Measurements from ENCODE around the gene NLRP7.
"Not testable (repeated sequence)": the region's sequence is repeated elsewhere in the genome, so short reads cannot be mapped to it uniquely, and the experiment has no call there.

Gene NLRP7

DNA sequence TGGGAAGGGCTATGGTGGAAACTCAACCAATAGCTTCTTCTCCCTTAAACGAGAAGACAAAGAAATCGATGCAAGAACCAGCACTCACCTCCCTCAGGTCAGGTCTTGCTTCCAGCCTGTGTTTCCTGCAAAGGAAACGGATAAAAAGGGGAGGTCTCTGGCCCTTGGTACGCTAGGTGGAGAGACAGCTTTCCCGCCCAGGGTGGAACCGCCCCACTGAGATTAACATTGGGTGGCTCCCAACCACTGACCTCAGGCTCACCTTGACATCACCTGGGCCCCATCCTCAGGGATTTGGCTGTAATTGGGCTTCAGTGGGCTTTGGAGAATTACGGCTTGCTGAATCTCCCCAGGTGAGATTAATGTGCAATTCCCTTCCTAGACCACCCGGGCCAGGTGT lies at the start of gene NLRP7:
TSS of gene NLRP7 (minus strand) at position 150 of the 400 bp plus-strand sequence.
- DNase-seq: no peak

DNA sequence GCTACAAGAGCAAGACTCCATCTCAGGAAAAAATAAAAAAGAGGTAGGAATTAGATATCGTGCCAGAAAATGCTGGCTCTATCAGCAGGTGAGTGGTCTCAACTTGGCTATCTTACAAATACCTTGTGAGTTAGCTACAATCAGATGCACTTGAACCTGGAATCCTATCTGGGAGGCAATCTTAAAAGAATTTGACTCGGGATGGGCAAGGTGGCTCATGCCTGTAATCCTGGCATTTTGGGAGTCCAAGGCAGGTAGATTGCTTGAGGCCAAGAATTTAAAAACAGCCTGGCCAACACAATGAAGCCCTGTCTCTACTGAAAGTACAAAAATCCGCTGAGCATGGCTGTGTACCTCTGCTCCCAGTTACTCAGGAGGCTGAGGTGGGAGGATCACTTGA lies 48.2 kb upstream of the NLRP7 start:
- no peak for DNase-seq

DNA sequence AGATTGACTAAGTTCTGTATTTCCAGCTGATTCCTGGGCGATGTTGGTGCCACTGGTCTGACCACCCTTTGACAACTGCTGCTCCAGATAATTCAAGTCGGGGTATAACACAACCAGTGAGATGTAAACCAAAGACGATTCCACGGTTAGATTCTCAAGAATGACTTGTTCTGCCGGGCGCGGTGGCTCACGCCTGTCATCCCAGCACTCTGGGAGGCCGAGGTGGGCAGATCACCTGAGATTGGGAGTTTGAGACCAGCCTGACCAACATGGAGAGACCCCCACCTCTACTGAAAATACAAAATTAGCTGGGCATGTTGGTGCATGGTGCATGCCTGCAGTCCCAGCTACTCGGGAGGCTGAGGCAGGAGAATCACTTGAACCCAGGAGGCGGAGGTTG lies 42.2 kb upstream of the NLRP7 start:
- DNase-seq: not testable (repeated sequence)

DNA sequence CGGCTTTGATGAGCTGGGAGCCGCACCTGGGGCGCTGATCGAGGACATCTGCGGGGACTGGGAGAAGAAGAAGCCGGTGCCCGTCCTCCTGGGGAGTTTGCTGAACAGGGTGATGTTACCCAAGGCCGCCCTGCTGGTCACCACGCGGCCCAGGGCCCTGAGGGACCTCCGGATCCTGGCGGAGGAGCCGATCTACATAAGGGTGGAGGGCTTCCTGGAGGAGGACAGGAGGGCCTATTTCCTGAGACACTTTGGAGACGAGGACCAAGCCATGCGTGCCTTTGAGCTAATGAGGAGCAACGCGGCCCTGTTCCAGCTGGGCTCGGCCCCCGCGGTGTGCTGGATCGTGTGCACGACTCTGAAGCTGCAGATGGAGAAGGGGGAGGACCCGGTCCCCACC lies 35.2 kb upstream of the NLRP7 start:
- DNase-seq: not testable (repeated sequence)

DNA sequence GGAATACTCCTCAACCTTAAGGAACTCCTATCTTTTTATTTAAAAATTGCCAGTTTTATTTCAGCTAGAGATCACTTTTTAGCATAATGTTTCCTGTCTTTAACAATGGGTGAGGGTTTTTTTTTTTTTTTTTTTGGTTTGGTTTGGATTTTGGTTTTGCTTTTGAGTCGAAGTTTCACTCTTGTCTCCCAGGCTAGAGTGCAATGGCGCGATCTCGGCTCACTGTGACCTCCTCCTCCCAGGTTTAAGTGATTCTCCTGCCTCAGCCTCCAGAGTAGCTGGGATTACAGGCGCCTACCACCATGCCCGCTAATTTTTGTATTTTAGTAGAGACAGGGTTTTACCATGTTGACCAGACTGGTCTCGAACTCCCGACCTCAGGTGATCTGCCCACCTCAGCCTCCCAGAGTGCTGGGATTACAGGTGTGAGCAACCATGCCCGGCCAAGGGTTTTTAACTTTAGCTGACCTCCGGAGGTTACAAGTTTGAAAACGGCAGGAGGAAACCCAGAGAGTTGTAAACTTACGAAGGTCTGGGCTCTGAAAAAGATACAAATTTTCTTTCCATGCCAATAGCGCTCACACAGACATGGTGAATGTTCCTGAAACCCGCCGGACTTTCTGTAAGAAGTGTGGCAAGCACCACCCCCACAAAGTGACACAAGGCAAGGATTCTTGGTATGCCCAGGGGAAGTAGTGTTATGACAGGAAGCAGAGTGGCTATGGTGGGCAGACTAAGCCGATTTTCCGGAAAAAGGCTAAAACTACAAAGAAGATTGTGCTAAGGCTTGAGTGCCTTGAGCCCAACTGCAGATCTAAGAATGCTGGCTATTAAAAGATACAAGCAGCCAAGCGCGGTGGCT lies 26.1 kb upstream of the NLRP7 start:
- not testable (repeated sequence) for DNase-seq

GRCh38 chr19:54971446-54971845 lies 24.1 kb upstream of the NLRP7 start:
- DNase-seq: not testable (repeated sequence)

DNA sequence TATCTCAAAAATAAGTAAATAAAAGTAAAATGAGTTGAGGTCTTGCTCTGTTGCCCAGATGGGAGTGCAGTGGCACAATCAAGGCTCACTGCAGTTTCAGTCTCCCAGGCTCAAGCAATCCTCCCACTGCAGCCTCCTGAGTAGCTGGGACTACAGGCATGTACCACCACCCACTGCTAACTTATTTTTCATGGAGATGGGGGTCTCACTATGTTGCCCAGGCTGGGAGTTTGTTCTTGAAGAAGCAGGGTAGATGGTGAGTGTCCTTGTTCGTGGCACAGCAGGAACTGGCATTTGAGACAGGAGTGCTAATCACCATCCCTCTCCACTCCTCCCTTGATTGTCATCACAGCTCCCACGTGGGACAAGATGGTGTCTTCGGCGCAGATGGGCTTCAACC lies 22.3 kb upstream of the NLRP7 start:
- DNase-seq: no peak

DNA sequence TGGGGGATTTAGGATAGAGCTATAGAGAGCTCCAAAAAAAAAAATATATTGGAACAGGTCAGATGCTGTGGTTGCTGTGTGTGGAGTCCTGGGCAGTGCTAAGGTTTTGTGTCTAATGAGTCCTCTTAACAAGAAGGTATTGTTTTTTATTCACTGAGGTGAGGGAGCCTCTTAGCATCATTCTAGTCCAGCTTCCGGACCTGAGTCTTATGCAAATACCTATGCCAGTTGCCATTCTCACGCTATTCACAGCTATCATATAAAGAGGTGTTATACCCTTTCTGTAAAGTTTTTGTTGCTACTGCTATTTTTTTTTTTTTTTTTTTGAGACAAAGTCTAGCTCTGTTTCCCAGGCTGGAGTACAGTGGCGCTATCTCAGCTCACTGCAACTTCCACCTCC lies 20.3 kb upstream of the NLRP7 start:
- no peak for DNase-seq

- not testable (repeated sequence) for DNase-seq
Measured at GRCh38 chr19:54965055-54965454, 17.7 kb upstream of the NLRP7 start.

DNA sequence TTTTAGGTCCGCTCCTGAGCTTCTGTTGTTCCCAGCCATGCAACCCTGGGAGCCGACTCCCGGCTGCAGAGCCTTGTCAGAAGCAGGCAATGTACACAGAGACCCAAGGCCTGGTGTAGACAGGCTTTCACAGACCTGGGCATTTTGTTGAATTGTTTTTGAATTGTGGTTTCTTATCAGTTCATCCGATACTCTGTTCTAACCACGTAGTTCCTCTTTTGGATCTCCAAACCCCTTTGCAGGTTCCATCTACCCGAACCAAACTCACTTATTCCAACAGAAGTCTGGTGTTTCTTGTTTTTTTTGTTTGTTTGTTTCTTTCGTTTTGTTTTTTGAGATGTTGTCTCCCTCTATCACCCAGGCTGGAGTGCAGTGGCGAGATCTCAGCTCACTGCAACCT lies 12.5 kb upstream of the NLRP7 start:
- no peak for DNase-seq

- no peak for DNase-seq
Measured at GRCh38 chr19:54955376-54955775, 8.0 kb upstream of the NLRP7 start.

DNA sequence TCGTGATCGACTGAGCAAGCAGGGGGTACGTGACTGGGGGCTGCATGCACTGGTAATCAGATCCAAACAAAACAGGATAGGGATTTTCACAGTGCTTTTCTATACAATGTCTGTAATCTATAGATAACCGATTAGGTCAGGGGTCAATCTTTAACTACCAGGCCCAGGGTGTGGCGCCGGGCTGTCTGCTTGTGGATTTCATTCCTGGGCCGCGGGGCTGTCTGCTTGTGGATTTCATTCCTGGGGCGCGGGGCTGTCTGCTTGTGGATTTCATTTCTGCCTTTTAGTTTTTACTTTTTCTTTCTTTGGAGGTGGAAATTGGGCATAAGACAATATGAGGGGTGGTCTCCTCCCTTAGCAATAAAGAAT lies 6.0 kb upstream of the NLRP7 start:
- DNase-seq: not testable (repeated sequence)

- DNase-seq: no peak
Measured at GRCh38 chr19:54952591-54953344, 5.4 kb upstream of the NLRP7 start.

DNA sequence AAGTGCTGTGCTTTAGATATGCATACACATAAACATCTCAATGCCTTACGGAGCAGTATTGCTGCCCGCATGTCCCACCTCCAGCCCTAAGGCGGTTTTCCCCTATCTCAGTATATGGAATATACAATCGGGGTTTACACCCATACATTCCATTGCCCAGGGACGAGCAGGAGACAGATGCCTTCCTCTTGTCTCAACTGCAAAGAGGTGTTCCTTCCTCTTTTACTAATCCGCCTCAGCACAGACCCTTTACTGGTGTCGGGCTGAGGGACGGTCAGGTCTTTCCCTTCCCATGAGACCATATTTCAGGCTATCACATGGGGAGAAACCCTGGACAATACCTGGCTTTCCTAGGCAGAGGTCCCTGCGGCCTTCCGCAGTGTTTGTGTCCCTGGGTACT lies 3.2 kb upstream of the NLRP7 start:
- DNase-seq: not testable (repeated sequence)

DNA sequence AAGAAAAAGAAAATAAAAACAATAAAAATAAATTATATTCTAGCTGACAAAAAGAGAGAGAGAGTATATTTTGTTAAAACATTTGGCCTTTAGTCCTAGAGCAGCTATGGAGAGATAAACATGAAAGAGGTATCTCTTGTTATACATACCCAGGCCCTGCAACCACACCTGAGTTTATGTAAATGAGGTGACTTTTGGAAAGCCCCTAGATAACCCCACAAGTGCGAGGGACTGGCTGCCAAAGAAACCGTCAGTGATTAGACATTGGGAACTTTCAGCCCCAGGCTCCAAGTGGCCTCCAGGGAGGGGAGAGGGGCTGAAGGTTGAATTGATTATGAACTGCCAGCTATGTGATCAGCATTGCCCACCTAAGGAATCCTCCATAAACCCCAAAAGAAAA lies 2.1 kb upstream of the NLRP7 start:
- DNase-seq: no peak

GRCh38 chr19:54943772-54944361 lies 3.5 kb downstream of the NLRP7 start:
- not testable (repeated sequence) for DNase-seq

DNA sequence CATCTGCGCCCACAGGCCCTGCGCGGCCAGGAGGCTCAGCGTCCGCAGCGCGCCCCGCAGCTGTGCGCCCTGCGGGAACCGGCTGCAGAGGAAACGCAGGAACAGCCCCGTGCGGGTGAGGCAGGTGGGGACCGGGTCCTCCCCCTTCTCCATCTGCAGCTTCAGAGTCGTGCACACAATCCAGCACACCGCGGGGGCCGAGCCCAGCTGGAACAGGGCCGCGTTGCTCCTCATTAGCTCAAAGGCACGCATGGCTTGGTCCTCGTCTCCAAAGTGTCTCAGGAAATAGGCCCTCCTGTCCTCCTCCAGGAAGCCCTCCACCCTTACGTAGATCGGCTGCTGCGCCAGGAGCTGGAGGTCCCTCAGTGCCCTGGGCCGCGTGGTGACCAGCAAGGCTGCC lies 7.8 kb downstream of the NLRP7 start:
- DNase-seq: not testable (repeated sequence)

GRCh38 chr19:54938906-54939305 lies 8.4 kb downstream of the NLRP7 start:
- DNase-seq: no peak

DNA sequence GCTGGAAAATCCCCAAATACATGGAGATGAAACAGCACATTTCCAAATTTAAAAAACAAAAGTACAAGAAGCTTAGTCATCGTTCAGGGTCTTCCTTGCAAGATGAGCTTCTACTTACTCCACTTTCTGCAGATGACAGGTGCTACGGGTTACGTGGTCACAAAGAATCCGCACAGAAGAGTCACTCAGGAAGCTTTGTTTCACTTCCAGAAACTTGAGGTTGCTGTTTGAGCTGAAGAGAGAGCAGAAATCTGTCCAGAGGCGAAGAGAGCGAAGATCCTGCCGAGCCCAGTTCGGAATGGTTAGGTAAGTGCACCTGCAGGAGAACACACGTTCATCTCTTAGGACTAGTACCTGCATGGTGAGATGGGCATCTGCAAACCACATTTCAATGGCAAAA lies 9.4 kb downstream of the NLRP7 start:
- DNase-seq: no peak

- DNase-seq: no peak
Measured at GRCh38 chr19:54928299-54928698, 19.0 kb downstream of the NLRP7 start.

- no peak for DNase-seq
Measured at GRCh38 chr19:54923276-54923675, 24.1 kb downstream of the NLRP7 start.

DNA sequence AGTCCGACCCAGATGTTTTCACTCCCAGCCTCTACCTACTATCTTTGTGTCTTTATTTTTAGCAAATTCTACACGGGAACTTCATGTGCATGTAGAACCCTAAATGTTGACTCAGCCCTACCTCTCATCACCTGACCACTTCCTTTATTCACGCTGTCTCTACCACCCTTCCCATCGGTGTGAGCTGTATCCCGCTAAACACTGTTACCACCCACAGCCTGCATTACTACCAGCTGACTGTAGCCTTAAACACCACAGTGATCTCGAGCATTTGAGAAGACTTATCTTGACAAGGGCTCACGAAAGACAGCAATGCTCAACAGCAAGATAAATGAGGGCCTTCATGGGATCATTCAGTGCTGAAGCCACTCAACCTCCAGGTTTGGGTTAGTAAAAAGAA lies 26.2 kb downstream of the NLRP7 start:
- DNase-seq: no peak

DNA sequence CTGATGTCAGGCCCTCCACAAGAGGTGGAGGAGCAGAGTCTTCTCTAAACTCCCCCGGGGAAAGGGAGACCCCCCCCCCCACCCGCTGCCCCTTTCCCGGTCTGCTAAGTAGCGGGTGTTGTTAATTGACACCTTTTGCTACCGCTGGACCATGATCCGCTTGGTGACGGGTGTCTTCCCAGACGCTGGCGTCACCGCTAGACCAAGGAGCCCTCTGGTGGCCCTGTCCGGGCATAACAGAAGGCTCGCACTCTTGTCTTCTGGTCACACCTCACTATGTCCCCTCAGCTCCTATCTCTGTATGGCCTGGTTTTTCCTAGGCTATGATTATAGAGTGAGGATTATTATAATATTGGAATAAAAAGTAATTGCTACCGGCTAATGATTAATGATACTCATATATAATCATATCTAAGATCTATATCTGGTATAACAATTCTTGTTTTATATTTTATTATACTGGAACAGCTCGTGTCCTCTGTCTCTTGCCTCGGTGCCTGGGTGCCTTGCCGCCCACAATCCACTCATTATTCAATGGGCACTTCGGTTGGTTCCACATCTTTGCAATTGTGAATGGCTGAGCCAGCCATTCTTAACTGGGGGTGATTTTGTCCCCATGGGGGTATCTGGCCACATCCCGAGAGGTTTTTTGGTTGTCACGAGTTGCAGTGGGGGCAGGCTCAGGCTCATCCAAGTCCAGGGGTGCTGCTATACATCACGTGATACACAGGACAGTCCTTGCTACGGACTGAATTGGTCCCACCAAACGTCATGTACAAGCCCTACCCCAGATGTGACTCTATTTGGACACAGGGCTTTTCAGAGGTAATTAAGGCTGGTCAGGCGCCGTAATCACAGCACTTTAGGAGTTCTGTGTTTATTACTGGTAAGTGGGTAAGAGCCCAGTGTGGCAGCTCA lies 27.4 kb downstream of the NLRP7 start:
- not testable (repeated sequence) for DNase-seq

Measured in activated T-cell treated with anti-CD3 and anti-CD28 coated beads, Interleukin-2, amount 50 U/mL, for 1 hour (primary cell).